HT-29 (cell line): ENCODE results near the gene EXOSC10. TPM values are rescaled to one million over a fixed set of nuclear protein-coding genes. Genes with fewer than 3 reads are reported as not detected.
A peak's percentile ranks its signal among the peaks of the same experiment; 100 is the strongest.

ENCODE experiments used
- DNase-seq: peaks from one replicate; pipeline ENCODE4 v3.0.0-alpha.2; 2015; ENCODE audit warnings: low spot score
- total RNA-seq: library from RNA; depleted of rRNA; stranded (reverse); fragments of >200 nt; shearing (Covaris generic); gene quantifications from 2 replicates; pipeline ENCODE4 v1.2.3, GENCODE V29; 2014; rRNA removed

The EXOSC10 gene
- 47.6 and 50.5 TPM in 2 replicates for total RNA-seq

- DNase-seq = peak; percentile 93
These were observed at the start of gene EXOSC10 for GRCh38 chr1:11099310-11100148. Gene EXOSC10 (minus strand): TSS chr1:11099869. CDS start chr1:11099831, 38 bp downstream.

DNA sequence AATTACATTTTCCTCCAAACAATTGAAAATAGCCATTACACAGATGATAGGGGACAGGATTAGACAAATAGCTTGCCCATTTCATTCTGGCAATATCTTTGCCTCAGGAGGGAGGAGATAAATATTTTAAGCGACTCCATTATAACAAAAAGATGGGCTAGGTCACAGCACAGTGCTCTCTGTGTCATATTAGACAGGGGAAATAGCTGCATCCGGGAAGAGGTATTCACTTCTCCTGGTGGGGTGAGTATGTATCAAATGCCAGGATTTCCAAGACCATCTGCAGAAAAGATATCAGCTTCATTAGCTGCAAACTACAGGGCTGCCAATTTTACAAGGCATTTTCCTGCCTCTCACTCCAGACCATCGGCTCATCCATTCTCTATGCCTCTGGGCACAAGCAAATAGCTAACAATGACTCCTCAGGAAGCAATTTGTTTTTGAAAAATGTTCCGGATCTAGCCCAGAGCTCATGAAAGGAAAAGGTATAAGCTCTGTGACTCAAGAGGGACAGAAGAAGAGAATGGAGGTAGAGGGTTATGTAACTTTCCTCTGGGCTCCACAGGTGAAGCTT, 47.6 kb upstream of the EXOSC10 start:
- no peak for DNase-seq

DNA sequence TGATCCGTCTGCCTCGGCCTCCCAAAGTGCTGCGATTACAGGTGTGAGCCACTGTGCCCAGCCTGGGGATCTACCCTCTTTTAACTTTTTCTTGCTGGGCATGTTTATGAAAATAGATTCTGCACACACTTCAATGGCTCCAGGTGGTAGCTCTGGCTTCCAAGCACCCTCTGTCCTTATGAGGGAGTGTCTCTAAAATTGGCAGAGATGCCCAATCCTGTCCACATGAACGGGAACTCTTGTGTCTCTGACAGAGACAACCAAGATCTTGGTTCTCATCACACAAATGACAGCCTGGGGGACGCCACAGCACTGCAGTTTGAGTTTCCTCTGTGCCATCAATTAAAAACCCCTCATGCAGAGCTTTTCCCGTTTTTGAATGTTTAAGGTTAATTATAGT, 46.1 kb upstream of the EXOSC10 start:
- DNase-seq = no peak

- no peak for DNase-seq
These were observed 45.0 kb upstream of the EXOSC10 start for GRCh38 chr1:11144570-11145256.

GRCh38 chr1:11143907-11144306, 44.2 kb upstream of the EXOSC10 start:
- DNase-seq = no peak

DNA sequence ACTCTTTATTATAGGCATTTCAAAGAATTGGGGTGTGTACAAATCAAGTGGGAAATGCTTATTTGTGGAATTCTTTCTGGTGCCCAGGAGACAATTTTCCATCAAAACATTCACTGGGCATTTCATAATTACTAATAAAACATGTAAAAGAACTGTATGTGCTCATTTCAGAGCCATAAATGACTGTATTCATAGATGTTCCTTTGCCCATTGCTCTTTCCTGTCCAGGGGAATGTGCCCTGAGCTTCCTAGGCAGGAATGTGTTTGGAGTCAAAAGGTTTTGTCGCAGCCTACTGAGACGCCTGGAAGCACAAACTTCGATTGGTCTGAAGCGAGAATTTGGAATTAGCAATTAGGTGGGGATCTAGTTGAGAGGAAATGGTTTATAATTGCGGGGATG, 43.7 kb upstream of the EXOSC10 start:
- no peak for DNase-seq

GRCh38 chr1:11142618-11143391, 43.1 kb upstream of the EXOSC10 start:
- no peak for DNase-seq

GRCh38 chr1:11138952-11139351, 39.3 kb upstream of the EXOSC10 start:
- DNase-seq = no peak

GRCh38 chr1:11138029-11138428, 38.4 kb upstream of the EXOSC10 start:
- DNase-seq = no peak

GRCh38 chr1:11134898-11135266, 35.2 kb upstream of the EXOSC10 start:
- DNase-seq = no peak

- no peak for DNase-seq
These were observed 34.7 kb upstream of the EXOSC10 start for GRCh38 chr1:11134251-11134897.

- no peak for DNase-seq
These were observed 33.1 kb upstream of the EXOSC10 start for GRCh38 chr1:11132563-11133293.

GRCh38 chr1:11131816-11132215, 32.1 kb upstream of the EXOSC10 start:
- no peak for DNase-seq

- no peak for DNase-seq
These were observed 30.7 kb upstream of the EXOSC10 start for GRCh38 chr1:11130406-11130805.

DNA sequence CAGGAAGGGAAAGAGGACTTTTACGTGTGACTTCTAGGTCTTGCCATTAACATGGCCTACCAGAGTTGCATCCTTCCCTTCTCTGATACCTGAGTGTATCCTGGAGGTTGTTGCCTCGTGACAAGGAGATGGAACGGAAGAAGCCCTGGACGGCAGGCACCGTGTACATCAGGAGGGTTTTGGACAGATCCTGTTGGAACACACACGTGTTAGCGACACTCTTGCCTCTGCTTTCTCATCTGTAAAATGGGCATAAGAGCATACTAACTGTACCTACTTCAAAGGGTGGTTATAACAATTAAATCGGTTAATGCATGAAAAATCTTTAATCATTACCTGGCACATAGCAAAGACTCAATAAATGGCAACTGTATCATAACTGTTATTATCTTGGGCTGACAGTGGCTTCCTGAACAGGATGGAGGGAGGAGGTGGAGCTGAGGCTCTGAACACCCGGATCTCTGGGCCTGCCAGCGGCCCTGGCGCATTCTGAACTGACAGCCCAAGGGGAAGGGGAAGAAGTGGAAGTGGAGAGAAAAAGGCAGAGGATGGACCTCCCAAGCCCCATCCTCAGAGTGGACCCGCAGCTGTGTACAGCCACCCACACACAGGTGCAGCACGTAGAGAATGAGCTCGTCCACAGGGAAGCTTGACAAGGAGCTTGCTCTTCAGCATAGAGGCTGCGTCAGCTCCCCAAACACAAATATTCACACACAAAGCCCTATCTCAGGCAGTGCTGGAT, 30.2 kb upstream of the EXOSC10 start:
- DNase-seq = no peak

DNA sequence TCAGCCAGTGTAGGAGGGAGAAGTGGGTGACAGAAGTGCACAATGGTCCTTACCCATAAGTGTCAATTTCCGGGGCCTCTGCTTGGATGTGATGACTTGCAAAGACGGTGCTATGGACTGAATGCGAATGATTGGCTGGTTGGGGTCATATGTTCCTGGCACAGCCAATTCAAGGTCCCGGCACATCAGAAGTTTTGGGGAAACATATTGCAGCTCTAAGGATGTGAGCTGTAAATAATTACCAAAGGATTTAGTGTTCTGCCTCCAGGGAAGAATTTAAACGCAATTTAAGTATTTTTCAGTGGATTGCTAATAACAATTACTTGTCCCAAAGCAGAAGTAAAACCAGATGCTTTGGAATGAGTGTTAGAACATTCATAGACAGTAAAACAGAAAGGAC, 26.9 kb upstream of the EXOSC10 start:
- no peak for DNase-seq

- DNase-seq = no peak
These were observed 26.3 kb upstream of the EXOSC10 start for GRCh38 chr1:11125931-11126330.

- no peak for DNase-seq
These were observed 25.3 kb upstream of the EXOSC10 start for GRCh38 chr1:11124965-11125364.

- DNase-seq = no peak
These were observed 16.6 kb upstream of the EXOSC10 start for GRCh38 chr1:11116318-11116717.

- DNase-seq = no peak
These were observed 15.3 kb upstream of the EXOSC10 start for GRCh38 chr1:11114966-11115365.
